HUDEP-2 (cell line): ENCODE results near the gene TENM4.

ENCODE experiments used
- DNase-seq, 76 experiments: peaks; one replicate each; lab custom pipeline; 2025; ENCODE audit not compliant: unreplicated experiment in 76 of 76; lab: John Stamatoyannopoulos, UW

Gene TENM4

DNA sequence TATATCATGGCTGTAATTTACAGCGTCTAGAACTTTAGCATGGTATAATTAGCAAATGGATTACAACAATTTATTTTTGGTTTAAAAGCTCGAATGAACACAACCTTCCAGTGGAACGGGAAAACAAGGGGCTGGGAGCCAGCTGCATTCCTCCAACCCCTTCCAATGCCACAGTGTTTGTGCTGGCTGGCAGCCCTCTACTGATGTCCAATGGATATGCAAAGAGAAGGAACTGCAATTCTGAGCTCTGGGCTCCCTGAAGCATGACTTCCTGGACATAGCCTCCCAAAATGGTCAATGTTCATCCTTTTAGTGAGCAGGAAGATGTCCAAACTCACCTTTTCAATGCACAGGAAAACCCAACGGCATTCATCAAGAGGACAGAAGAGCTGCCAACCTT lies 288.3 kb downstream of the TENM4 start:
- DNase-seq: no peak

DNA sequence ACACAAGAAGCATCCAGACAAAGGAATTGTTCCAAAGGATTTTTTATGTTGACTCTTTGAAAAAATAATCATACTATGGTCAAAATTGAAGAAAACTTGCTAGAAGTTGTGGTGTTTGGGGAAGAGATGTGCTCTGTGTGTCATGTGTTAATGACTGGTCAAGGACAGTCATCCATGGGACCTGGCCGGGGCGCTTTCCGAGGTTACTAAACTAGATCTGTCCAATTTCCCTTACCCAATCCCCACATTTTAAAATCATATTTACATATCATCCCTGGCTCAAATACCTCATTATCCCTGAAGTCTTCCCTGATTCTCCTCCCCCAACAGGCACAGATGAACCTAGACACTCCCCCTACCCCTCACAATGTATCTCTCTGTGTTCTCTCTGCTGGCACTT lies 289.4 kb downstream of the TENM4 start:
- no peak for DNase-seq

DNA sequence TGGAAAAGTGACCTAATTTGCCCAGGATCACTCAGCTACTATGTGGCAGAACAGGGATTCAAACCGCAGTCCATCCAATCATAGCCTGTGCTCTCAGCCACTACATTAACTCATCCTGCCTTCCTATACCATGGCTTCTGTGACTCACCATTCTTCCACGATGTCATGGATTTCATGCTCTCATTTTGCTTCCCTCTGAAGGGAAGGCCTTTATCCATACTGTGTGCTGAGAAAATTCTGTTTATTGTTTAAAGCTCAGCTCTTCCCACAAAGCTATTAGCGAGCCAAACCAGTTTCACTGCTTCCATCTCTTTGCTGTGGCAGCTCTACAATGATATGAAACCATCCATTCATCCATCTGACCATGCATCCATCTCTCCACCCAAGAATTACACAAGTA lies 289.9 kb downstream of the TENM4 start:
- no peak for DNase-seq

DNA sequence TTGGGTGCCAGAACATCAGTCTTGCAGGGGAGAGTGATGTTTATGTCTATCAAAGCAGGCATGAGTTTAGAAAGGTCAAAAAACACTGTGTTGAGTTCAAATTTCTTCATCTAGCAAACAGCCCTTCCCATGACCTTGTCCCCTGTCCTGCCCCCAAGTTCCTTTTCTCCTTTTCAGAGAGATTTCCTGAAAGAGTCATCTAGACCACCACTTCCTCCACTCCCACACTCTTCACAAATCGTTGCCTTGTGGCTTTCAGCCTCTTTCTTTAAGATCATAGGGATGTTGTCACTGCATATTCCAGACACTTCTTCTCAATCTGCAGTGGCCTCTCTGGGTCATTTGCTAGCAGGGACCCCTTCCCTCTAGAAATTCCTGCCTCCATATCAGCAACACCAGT lies 290.5 kb downstream of the TENM4 start:
- DNase-seq: no peak

DNA sequence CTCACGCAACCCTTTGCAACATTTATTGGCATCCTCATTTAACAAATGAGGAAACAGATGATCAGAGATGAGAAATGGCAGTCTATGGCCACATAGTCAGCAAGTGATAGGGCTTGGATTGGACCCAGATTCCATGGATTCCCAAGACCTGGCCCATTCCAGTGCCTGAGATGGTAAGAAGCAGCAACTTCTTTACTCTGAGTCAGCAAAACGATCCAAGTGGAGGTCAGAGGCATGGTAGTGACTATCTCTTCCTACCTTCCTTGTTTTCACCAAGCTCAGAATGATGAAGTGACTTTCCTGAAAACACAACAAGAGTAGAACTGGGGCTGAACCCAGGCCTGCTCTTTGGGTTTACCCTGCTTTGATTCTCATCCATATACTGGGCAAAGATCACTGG lies 293.1 kb downstream of the TENM4 start:
- DNase-seq: no peak

DNA sequence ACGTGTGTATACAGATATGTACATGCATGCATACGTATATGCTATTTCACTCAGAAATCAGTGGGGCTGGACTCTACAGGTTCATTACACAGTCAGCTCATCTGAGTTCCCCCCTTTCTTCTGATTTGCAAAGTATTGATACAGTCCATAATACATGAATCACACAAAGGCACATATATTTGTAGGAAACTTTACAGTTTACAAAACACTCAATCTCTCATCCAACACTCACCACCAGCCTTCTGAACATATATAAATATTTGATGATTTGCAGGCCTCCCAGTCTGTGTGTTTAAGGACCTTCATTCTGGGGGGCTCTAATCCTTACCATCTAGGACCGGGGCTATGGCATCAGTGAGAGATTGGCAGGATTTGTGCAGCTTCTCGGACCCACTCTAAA lies 293.8 kb downstream of the TENM4 start:
- DNase-seq: no peak

DNA sequence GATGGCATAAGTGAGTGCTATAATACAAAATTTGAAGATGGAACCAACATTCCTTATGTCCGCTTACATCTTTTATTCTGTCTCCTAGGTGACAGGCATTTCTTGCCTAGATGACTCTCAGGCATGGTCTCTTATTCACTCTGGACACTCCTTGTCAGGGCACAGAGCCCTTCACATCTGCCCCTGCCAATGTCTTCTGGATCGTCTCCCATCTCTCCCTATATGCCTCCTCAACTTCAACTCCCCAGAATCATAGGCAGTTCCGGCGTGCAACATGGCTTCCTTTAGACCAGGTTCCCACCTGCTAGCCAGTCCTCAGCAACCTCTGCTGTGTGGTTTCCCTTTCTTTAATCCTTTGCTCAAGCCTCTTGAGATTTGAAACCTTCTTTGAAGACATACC lies 300.9 kb downstream of the TENM4 start:
- peak in 2 of 76 experiments; percentile 0 to 2 for DNase-seq

DNA sequence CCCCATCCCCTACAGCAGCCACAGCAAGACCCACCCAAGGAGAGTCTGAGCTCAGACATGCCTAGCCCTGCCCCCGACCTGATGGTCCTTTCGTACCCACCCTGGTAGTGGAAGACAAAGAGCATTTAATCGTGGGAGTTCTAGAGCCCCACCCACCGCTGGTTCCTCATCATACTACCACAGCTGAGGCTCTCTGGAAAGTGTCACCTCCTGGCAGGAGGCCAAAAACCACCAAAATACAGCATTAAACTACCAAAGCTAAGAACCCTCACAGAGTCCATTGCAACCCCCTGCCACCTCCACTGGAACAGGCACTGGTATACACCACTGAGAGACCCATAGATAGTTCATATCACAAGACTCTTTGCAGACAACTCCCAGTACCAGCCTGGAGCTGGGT lies 311.1 kb downstream of the TENM4 start:
- DNase-seq: peak in 1 of 76 experiments; percentile 8

DNA sequence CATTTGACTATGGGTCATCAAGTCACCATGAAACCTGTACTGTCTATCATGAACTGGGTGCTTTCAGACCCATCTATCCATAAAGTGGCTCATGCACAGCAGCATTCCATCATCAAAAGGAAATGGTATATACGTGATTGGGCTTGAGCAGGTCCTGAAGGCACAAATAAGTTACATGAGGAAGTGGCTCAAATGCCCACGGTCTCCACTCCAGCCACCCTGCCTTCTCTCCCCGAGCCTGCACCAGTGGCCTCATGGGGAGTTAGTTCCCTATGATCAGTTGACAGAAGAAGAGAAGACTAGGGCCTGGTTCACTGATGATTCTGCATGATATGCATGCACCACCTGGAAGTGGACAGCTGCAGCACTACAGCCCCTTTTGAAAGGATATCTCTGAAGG lies 312.5 kb downstream of the TENM4 start:
- no peak for DNase-seq

DNA sequence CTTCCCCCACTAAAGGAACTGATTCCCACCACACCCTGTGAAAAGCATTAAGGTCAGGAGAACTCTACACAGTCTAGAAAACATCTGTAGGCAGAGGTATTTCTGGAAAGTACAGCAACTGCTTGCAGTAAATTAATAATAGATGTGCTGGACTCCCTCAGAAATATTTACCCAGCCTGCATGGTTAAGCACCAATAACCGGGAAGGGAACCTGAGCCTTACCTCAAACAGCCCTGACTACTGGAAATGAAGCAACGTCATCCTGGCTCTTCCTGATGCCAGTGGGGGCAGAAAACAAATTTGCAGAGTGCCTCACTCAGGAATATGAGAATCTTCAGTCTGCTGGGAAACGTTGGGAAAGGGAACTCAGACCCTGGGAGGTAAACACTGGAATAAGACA lies 318.1 kb downstream of the TENM4 start:
- no peak for DNase-seq

DNA sequence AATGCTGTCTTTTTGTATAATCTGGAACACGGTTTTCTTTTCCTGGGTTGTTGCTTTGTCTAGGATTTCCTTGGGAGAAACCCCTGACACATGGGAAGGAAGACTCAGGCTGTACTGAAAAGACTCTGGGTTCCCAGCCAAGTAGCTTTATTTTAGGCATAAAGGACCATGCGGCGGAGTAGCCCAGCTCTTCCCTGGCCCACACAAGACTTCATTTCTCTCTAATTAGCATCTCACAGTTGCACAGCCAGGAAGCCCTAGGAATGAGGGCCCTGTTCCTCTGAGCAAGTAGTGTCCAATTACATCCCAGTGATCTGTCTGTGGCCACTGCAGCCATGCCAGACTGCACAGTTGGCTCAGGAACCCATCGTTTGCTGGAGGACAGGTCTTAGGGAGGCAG lies 319.5 kb downstream of the TENM4 start:
- no peak for DNase-seq

DNA sequence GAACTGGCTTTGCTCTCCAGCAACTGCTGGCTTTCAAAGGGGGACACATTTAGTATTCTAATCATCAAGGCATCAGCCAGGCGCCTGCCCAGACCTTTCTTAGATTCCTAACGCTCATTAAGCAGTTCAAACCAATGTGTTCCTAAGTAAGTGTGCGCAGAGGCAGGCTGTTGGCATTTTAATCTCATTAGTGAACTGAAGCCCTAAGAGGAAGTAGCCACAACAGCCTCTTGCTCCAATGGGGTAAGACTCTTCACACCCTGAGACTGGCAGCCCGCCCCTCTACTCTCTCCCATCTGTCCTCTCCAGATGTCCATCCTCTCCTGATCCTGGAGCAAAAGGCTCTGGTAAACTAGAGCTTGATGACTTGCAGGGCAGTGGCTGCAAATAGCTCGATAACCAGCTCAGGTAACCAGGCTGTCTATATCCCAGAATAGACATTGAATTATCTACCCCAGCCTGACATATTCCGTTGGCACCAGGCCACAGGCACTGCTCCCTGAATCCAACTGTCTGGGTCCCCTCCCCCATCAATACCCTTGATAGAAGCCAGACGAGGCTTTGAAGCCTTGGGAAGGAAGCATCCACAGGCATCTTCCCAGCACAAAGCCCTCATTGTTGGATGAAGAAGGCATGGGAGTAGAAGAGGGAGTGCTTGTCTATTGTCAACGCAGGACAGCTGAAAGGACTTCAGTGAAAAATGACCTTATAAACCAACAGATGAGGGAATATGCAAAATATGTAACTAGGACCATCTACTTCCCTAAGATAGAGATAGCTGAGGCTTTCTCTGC lies 321.1 kb downstream of the TENM4 start:
- DNase-seq: no peak

DNA sequence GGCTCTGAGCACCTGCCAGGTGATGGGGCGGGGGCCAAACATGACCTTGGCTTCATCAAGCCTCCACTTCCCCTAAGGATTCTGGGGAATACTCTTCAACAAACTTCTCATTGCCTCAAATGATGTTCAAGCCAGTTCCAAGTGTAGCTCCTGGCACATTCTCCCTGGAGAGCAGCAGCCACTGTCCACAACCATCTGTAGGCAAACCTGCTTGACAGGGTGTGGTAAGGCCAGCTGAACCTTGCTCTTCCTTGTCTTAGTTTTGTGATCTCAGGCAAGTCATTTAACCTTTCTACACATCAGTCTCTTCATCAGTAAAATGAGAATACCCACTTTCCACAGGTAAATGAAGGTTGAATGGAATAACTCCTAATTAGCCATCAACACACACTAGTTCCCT lies 323.3 kb downstream of the TENM4 start:
- DNase-seq: no peak

DNA sequence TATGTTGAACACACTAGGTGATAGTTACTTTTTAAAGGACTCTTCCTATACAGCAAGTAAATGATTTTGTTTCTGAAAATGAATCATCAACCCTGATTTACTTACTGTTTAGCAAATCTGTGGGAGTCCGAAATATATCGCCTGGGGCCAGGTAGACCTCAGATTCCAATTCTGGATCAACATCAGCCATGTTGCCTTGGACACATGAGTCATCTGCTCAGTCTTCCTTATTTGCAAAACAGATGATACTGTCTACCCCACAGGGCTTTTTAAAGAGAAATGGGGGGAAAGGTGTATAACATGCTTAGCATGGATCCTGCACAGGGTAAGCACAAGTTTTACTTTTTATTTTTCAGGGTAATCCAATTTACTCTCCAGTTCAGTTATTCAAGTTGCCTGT lies 324.2 kb downstream of the TENM4 start:
- DNase-seq: no peak

DNA sequence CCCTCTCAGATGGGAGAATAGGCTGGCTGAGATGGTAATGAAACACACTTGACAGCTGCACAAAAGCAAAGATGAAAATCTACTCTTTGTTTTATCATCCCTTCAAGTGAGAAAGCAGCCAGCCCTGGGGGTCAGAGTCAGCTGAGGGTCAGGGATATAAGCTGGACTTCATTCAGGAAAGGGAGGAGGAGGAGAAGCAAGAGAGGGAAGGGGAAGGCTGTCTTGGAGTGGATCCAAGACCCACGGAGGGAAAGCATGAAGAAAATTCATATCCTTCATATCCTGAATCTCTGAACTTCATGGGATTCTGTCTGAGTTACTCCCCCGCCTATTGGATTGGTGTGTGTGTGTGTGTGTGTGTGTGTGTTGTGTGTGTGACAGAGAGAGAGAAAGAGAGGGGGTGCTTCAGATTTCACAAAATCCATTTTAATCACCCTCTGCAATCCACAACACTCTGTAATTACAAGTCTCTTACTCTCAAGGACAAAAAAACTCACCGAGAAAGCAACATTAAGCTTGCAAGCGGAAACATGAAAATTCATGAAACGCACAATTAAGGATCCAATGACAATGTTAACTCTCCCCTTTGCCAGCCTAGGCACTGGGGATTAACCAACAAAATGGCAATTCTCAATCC lies 327.7 kb downstream of the TENM4 start:
- no peak for DNase-seq

DNA sequence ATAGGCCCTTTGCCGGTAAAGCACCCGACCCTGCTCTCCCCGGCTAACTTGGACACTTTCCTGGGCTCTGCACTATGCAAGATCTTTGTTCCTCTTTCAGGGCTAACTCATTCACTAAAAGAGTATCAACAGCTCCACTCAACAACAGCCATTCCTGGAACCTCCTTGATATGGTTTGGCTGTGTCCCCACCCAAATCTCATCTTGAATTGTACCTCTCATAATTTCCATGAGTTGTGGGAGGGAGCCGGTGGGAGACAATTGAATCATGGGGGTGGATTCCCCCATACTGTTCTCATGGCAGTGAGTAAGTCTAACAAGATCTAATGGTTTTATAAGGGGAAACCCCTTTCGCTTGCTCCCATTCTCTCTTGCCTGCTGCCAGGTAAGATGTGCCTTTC lies 330.0 kb downstream of the TENM4 start:
- no peak for DNase-seq

DNA sequence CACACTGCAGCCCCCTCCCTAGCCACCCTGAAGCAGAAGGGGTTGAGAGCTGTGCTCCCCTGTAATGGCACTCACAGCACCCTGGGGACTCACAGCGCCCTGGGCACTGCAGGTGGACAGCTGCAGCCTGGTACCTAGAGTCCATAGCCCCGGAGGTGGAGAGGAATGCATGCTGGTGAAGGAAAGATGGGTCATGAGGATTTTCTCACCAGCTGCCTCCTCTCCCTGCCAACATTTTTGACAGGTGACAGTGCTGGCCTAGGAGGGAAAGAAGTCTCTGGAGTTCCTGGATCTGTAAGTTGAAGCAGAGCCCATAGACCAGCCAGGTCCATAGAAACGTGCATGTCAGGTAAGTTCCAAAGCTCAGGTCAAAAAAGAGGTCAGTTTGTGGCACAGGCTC lies 330.5 kb downstream of the TENM4 start:
- DNase-seq: no peak

DNA sequence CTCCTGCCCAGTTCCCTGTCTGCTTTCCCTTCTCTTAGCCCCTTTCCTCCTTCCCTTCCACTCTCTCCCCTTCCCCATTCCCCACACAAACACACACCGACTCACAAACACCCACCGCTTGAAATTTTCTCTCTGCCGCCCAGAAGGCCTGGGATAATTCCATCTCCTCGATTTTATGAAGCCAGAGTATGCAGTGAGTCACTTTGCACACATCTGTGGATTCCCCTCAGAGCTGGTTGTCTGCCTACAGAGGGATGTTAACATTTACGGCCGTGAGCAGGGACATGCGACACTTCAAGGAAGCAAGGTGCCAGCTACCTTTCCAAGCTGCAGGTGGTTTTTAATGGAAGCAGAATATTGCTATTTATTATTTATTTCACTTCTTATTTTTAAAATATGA lies 332.0 kb downstream of the TENM4 start:
- no peak for DNase-seq

DNA sequence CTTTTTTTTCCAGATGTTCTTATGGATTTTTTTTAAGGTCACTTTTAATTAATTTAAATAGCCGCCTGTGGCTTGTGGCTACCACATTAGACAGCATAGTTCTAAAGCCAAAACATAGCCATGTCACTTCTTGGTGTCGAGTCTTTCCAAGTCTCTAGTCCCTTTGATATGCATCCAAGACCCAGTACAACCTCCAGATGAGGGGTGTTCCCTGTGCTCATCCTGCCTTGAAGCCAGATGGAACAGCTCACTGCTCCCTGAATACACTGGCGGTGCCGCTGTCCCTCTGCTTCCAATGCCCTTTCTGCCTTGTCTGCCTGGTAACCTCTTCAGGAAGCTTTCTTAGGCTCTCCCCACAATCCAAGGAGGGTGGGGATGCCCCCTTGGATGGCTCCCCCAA lies 338.0 kb downstream of the TENM4 start:
- DNase-seq: no peak

DNA sequence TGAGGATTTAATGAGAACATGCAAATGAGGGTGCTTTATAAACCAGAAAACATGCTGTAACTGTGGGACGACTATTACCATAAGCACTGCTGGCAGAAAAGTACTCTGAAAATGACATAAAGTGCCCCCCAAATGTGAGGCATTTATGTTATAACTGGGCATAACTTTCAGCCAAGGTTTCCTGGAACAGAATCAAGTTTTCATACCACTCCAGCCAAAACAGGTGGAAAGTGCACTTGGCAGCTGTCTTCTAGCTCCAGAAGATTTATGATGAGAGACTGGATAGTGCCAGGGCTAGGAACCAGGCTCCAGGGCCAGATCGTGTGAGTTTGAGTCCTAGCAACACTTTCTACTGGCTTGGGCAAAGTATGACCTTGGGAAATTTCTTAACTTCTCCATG lies 339.2 kb downstream of the TENM4 start:
- no peak for DNase-seq

DNA sequence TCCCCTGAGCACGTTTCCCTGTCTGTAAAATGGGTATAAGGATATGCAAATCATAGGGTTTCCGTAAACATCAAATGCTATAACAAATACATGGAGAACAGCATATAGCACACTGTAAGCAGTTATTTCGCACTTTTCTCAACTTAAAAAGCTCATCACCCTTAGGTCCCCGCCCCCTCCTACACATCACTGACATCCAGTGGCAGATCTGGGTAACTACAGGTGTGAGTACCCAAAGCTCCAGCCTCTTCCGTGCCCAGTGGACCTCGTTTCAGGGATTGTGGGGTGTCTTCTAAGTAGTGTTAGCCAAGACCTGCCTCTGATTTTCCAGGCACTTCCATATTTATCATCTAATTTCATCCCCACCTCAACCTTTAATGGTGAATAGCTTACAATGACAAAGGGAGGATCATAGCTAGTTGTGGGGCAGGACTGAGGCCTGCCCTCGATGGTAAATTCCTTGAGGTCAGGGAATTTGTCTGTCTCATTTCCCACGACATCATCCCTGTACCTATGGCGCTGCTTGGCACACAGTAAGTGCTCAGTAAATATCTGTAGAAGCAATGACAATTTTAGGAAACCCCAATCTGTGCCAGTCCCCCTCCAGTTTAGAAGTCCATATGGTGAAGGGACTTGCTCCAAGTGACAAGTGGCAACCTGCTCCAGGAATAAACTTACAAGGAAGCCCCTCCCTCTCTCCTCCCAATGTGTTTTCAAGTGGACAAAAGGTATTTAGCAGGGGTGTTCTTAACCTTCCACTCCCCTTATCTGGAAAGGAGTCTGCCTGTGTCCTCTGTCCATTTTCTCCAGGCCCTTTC lies 340.5 kb downstream of the TENM4 start:
- DNase-seq: peak in 26 of 76 experiments; percentile 1 to 35 (median 10)

DNA sequence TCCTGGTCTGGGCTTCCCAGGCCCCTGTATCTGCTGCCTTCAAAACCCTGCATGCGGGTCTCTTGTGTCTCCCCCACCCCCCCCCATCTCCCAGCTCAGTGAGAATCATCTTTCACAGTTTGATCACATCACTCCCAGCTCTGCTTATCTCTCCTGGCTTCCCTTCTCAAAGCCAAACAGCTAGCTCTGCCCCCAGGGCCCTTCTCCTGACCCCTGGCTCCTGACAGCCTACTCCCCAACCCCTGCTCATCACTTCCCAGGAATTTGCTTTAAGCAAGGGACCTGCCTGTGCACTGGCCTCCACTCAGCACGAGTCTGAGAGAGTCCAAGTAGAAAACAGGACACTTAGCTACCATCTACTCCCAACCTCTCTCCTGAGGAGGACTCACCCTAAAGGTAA lies 342.7 kb downstream of the TENM4 start:
- DNase-seq: no peak
